K562 treated with DMSO at 1 percent for 12 hours (cell line): Measurements from ENCODE around the gene TMEM80. TPM values are rescaled to one million over a fixed set of nuclear protein-coding genes. Genes with fewer than 3 reads are reported as not detected.

Experiments
- total RNA-seq: library from RNA; unstranded; fragments of 300-600 nt; gene quantifications from 2 replicates; pipeline ENCODE4 v1.2.3, GENCODE V29; 2022; ENCODE audit not compliant: insufficient read depth

The TMEM80 gene
- 19.1 and 32.6 TPM in 2 replicates for total RNA-seq

DNA sequence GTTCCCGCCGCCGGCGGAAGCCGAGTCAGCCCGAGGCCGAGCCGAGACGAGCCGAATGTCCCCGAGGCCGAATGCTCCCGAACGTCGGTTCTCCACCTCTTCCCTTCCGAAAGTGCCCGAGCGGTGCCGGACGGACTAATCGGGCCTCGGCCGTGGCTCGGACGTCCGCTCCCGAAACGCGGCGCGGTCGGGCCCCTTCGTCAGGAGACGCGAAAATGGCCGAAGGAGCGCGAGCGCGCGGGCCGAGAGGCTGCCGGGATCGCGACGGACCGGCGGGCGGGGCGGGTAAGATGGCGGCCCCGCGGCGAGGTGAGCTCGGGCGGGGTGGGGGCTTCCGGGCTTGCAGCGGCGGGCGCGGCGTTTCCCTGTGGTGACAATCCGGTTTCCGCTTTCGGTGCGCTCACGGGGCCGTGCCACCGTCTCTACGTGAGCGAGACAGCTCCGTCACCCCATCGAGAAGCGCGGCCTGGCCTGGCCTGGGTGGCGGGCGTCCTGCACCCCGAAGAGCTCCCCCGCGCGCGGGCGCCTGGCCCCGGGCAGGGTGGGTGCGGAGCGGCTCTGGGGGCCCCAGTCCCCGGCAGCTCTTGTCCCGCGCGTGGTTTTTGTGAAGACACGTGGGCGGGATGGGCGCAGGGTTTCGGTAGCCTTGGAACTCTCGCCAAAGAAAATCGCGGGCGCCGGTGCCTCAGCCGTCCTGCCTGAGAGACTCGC is at the start of gene TMEM80:
Gene TMEM80, plus strand, starts transcription at position 279 of the 711 bp plus-strand sequence. Its CDS starts 12 bp downstream, at position 291.

DNA sequence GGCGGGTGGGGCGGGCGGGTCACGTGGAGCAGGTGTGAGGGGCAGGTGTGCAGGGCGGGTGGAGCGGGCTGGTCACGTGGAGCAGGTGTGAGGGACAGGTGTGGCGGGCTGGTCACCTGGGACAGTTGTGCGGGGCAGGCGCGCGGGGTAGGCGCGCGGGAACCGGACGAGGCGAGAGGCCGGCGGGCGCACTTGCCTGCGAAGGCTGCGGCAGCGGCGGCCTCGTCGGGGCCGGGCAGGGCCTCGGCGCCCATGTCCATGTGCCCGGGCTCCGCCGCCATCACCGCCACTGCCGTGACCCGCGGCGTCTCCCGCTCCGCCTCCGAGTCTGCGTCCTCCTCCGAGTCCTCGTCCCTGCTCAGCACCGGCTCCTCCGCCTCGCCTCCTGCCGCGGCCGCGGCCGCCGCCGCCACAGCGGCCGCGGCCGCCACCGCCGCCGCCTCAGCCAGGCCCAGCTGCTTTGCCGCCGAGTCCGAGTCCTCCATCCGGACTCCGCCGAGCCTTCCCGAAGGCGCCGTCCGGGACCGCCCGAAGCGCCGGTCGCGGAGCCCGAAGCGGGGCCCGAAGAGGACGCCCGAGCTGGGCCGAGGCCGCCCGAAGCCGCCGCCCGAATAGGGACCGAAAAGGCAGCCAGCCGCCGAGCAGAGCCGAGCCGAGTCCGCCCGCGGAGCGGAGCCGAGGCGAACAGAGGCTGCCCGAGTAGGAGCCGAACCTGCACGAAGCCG is 891 bp upstream of the TMEM80 start, which contains the start of gene DEAF1:
Gene DEAF1, minus strand, starts transcription at position 660 of the 725 bp plus-strand sequence. Its CDS starts 175 bp downstream, at position 485.

DNA sequence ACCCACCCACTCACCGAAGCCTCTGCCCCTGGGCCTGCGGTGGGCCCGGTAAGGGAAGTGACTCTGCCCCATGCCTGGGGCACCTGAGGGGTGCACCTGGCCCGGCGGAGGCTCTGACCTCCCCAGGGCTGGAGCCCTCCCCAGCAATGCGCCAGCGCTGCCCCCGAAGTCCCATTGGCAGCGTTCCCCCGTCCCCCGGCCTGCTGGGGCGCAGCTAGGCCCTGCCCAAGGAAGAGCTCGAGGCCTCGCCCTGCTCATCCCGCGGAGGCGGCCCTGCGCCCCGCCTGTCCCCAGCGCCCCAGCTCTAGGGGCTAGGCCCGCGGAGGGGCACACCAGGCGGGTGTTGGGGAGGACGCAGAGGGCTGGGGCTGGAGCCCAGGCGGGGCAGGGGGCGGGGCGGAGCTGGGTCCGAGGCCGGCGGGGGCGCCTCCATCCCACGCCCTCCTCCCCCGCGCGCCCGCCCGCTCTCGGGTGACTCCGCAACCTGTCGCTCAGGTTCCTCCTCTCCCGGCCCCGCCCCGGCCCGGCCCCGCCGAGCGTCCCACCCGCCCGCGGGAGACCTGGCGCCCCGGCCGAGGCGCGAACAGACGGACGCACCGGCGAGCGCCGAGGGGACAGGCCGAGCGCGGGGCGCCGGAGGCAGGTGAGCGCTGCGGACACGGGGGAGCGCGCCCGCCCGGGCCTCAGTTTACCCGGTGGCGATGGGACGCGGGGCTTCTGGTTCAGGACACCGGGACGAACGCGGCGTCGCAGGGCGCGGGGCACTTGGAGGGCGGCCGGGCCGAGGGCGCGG is 10.2 kb downstream of the TMEM80 start, which contains the start of gene EPS8L2:
Gene EPS8L2, plus strand, starts transcription at position 586 of the 793 bp plus-strand sequence. CDS start 3,177 bp downstream, outside the sequence.

DNA sequence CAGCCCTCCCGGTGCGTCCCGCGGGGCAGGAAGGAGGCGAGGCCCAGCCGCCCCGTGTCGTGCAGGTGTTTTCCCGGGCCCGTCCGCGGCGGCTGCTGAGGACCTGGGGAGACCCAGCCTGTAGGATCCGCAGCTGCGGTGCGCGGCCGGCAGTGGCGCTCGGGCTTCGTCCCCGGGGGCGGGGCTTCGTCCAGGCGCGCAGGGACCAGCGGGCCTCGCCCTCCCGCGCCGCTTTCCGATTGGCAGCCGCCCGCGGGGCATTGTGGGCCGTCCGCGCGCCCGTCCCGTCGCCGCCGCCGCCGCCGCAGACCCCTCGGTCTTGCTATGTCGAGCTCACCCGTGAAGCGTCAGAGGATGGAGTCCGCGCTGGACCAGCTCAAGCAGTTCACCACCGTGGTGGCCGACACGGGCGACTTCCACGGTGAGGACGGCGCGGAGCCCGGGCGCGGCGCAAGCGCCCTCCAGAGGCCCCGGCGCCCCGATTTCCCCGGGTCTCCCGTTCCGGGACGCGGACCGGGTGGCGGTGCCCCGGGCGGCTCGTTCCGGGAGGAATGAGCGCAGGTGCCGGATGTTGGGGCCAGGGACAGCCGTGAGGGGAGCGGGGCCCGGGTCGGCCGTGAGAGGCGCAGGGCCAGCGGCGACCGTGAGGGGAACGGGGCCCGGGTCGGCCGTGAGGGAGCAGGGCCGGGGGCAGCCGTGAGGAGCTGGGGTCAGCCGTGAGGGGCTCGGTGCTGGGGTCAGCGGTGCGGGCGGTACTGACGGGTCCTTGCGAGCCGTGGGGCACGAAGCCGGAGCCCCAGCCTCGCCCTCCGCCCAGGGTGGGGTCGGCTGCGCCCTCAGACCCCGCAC is 51.8 kb downstream of the TMEM80 start, which contains the start of gene TALDO1:
Gene TALDO1, plus strand, starts transcription at position 307 of the 849 bp plus-strand sequence. Its CDS starts 18 bp downstream, at position 325.

Other genes starting within 250 kb of the TMEM80 start
- gene PTDSS2, start 245.5 kb upstream of the TMEM80 start, total RNA-seq: 48.3 and 52.0 TPM in 2 replicates
- 164 and 185 TPM in 2 replicates for gene RNH1, start 188.6 kb upstream of the TMEM80 start, total RNA-seq
- 30.0 and 51.1 TPM in 2 replicates for gene HRAS, start 160.2 kb upstream of the TMEM80 start, total RNA-seq
- gene LRRC56, start 158.3 kb upstream of the TMEM80 start, total RNA-seq: 1.9 and 3.7 TPM in 2 replicates
- 2.0 and 2.8 TPM in 2 replicates for gene LMNTD2, start 135.1 kb upstream of the TMEM80 start, total RNA-seq
- gene RASSF7, start 134.8 kb upstream of the TMEM80 start, total RNA-seq: 40.8 and 66.7 TPM in 2 replicates
- 9.8 and 21.1 TPM in 2 replicates for gene PHRF1, start 119.3 kb upstream of the TMEM80 start, total RNA-seq
- gene IRF7, start 79.9 kb upstream of the TMEM80 start, total RNA-seq: 41.5 and 44.6 TPM in 2 replicates
- gene CDHR5, start 70.9 kb upstream of the TMEM80 start, total RNA-seq: not detected in 2 replicates
- not detected in 2 replicates for gene SCT, start 68.6 kb upstream of the TMEM80 start, total RNA-seq
- gene DRD4, start 58.5 kb upstream of the TMEM80 start, total RNA-seq: 0.88 and 1.6 TPM in 2 replicates
- gene DEAF1, start 594 bp upstream of the TMEM80 start, total RNA-seq: 51.5 and 67.2 TPM in 2 replicates
- gene EPS8L2, start 10.4 kb downstream of the TMEM80 start, total RNA-seq: 5.2 and 7.1 TPM in 2 replicates
- gene TALDO1, start 51.6 kb downstream of the TMEM80 start, total RNA-seq: 543 and 606 TPM in 2 replicates
- 27.5 and 66.9 TPM in 2 replicates for gene GATD1, start 81.7 kb downstream of the TMEM80 start, total RNA-seq
- 0.69 TPM in 1 of 2 replicates, not detected in the other for gene CEND1, start 94.3 kb downstream of the TMEM80 start, total RNA-seq
- gene SLC25A22, start 102.5 kb downstream of the TMEM80 start, total RNA-seq: 21.6 and 29.4 TPM in 2 replicates
- gene PIDD1, start 109.4 kb downstream of the TMEM80 start, total RNA-seq: 22.8 and 31.5 TPM in 2 replicates
- gene RPLP2, start 114.2 kb downstream of the TMEM80 start, total RNA-seq: 1,821 and 2,673 TPM in 2 replicates
- gene PNPLA2, start 123.1 kb downstream of the TMEM80 start, total RNA-seq: 139 and 145 TPM in 2 replicates
- 17.9 and 22.6 TPM in 2 replicates for gene CRACR2B, start 132.1 kb downstream of the TMEM80 start, total RNA-seq
- gene CD151, start 137.1 kb downstream of the TMEM80 start, total RNA-seq: 123 and 132 TPM in 2 replicates
- gene POLR2L, start 146.7 kb downstream of the TMEM80 start, total RNA-seq: 48.6 and 66.2 TPM in 2 replicates
- gene TSPAN4, start 147.0 kb downstream of the TMEM80 start, total RNA-seq: 12.7 and 17.3 TPM in 2 replicates
- 58.8 and 61.8 TPM in 2 replicates for gene CHID1, start 215.0 kb downstream of the TMEM80 start, total RNA-seq
- 28.6 and 50.2 TPM in 2 replicates for gene AP2A2, start 230.1 kb downstream of the TMEM80 start, total RNA-seq